Activated CD8-positive, alpha-beta T cell treated with anti-CD3 and anti-CD28 coated beads, Interleukin-2, amount 10 ng/mL, durations not matched to agents 7 days and 5 days (primary cell): Measurements from ENCODE around the gene TPSD1. TPM values are rescaled to one million over a fixed set of nuclear protein-coding genes. Genes with fewer than 3 reads are reported as not detected.
"Not testable (repeated sequence)": the region's sequence is repeated elsewhere in the genome, so short reads cannot be mapped to it uniquely, and the experiment has no call there.

ENCODE experiments used
- ATAC-seq: fragments of 150-1000 bp; cut with Tn5 transposase; one replicate; pipeline ENCODE4 v1.10.0; 2021; ENCODE audit warnings: moderate library complexity
- CTCF ChIA-PET: fragments of 350-600 bp; sonication (Branson Sonifier 250); formaldehyde crosslinking; loops from one replicate; lab custom pipeline; 2021; ENCODE audit warnings: antibody characterized with exemption; lab: Charles Lee
- POLR2A ChIA-PET: fragments of 350-600 bp; sonication (Branson Sonifier 250); formaldehyde crosslinking; loops from one replicate; lab custom pipeline; 2021; ENCODE audit warnings: antibody characterized with exemption; lab: Charles Lee
- DNase-seq: peaks from one replicate; pipeline ENCODE4 v3.0.0-alpha.2; 2020
- H3K27ac Mint-ChIP-seq: one replicate; pipeline ENCODE4 v1.8.0; 2021; ENCODE audit warnings: mild to moderate bottlenecking, mixed read lengths
- H3K27me3 Mint-ChIP-seq: one replicate; pipeline ENCODE4 v1.8.0; 2021; ENCODE audit warnings: low read depth, mixed read lengths
- H3K36me3 Mint-ChIP-seq: one replicate; pipeline ENCODE4 v1.8.0; 2021; ENCODE audit warnings: low read depth, mixed read lengths
- H3K4me1 Mint-ChIP-seq: one replicate; pipeline ENCODE4 v1.8.0; 2021; ENCODE audit warnings: low read depth, mixed read lengths
- H3K4me3 Mint-ChIP-seq: one replicate; pipeline ENCODE4 v1.8.0; 2021; ENCODE audit warnings: mild to moderate bottlenecking, mixed read lengths
- H3K9me3 Mint-ChIP-seq: one replicate; pipeline ENCODE4 v1.8.0; 2022; ENCODE audit warnings: mixed read lengths; ENCODE audit not compliant: insufficient read depth
- total RNA-seq, 2 experiments: library from RNA; stranded (reverse); gene quantifications; one replicate each; pipeline ENCODE4 v1.2.3, GENCODE V29; 2021

The TPSD1 gene
- total RNA-seq, 2 experiments from 2014 or later = not detected

DNA sequence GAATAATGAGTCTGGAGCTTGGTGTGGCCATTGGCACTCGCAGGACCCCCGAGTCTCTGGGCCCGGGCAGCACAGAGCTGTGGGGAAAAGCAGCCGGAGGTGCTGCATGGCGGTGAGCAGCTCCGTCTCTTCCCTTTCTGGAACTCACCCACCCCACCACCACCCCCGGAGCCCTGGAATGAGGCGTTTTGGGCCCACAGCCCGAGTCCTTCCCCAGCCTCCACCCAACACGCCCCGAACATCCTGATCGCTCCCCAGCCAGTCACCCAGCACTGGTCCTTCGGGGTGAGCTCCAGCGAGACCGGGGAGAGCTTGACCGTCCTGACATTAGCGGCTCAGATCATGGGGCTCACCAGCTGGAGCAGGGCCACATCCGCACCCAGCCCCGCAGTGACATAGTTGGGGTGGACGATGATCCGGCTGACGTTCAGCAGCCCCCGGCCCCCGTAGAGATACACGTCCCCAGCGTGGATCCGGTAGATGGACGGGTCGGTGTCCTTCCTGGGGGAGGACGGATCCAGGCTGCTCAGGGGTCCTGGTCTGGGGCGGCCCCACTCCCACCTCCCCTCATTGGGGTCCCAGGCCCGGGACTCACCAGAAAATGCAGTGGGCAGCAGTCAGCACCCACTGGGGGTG lies 6.5 kb downstream of the TPSD1 start:
- Mint-ChIP-seq H3K9me3 (peaks cover 4% of the 10 kb centered on the region), H3K4me1 (peaks cover 5% of the 10 kb centered on the region), H3K36me3 (no peaks in the 10 kb centered on the region), H3K27ac (no peak overlapping the region), H3K4me3 (no peak overlapping the region), H3K27me3 (peaks cover 12% of the 10 kb centered on the region)
- ChIA-PET POLR2A (no interaction called here), CTCF (no interaction called here)
- no peak for ATAC-seq
- no peak for DNase-seq

GRCh38 chr16:1262846-1263221 lies 7.0 kb downstream of the TPSD1 start:
- Mint-ChIP-seq H3K27me3 (peaks cover 12% of the 10 kb centered on the region), H3K36me3 (no peaks in the 10 kb centered on the region), H3K4me1 (peaks cover 5% of the 10 kb centered on the region), H3K4me3 (no peak overlapping the region), H3K9me3 (peaks cover 4% of the 10 kb centered on the region), H3K27ac (no peak overlapping the region)
- POLR2A ChIA-PET = no interaction called here
- no peak for DNase-seq
- no peak for ATAC-seq
- CTCF ChIA-PET = no interaction called here

- no peak for ATAC-seq
- Mint-ChIP-seq H3K36me3 (no peaks in the 10 kb centered on the region), H3K9me3 (peaks cover 4% of the 10 kb centered on the region), H3K27me3 (peaks cover 12% of the 10 kb centered on the region), H3K27ac (no peak overlapping the region), H3K4me3 (no peak overlapping the region), H3K4me1 (peaks cover 5% of the 10 kb centered on the region)
- POLR2A ChIA-PET = no interaction called here
- DNase-seq = no peak
- CTCF ChIA-PET = no interaction called here
Measured at GRCh38 chr16:1263591-1264344, 7.9 kb downstream of the TPSD1 start.

- DNase-seq = no peak
- Mint-ChIP-seq H3K27me3 (peaks cover 7% of the 10 kb centered on the region), H3K36me3 (no peaks in the 10 kb centered on the region), H3K9me3 (peaks cover 4% of the 10 kb centered on the region), H3K4me1 (no peaks in the 10 kb centered on the region), H3K27ac (no peak overlapping the region), H3K4me3 (no peak overlapping the region)
- CTCF ChIA-PET = no interaction called here
- POLR2A ChIA-PET = no interaction called here
- ATAC-seq = no peak
Measured at GRCh38 chr16:1264345-1265089, 8.6 kb downstream of the TPSD1 start.

GRCh38 chr16:1265090-1265630 lies 9.3 kb downstream of the TPSD1 start:
- ChIA-PET CTCF (no interaction called here), POLR2A (no interaction called here)
- Mint-ChIP-seq H3K9me3 (peaks cover 4% of the 10 kb centered on the region), H3K4me1 (no peaks in the 10 kb centered on the region), H3K27ac (no peak overlapping the region), H3K4me3 (no peak overlapping the region), H3K27me3 (peaks cover 9% of the 10 kb centered on the region), H3K36me3 (no peaks in the 10 kb centered on the region)
- DNase-seq (no peak), ATAC-seq (no peak)

GRCh38 chr16:1265826-1266225 lies 10.0 kb downstream of the TPSD1 start:
- H3K36me3 Mint-ChIP-seq = no peaks in the 10 kb centered on the region
- no peak overlapping the region for H3K27ac Mint-ChIP-seq
- ATAC-seq (no peak), DNase-seq (no peak)
- H3K9me3 Mint-ChIP-seq = peaks cover 4% of the 10 kb centered on the region
- POLR2A ChIA-PET = no interaction called here
- CTCF ChIA-PET = no interaction called here
- no peaks in the 10 kb centered on the region for H3K4me1 Mint-ChIP-seq
- H3K4me3 Mint-ChIP-seq = no peak overlapping the region
- H3K27me3 Mint-ChIP-seq = peaks cover 5% of the 10 kb centered on the region

DNA sequence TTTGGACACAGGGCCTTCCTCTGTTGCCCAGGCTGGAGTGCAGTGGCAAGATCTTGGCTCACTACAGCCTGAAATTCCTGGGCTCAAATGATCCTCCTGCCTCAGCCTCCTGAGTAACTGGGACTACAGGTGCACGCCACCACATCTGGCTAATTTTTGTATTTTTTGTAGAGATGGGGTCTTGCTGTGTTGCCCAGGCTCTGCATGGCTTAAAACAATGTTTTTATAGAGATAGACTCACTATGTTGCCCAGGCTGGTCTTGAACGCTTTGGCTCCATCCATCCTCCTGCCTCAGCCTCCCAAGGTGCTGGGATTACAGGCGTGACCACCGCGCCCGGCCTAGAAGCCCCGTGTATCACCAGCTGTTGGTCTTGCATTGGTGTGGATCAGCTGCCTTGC lies 13.5 kb downstream of the TPSD1 start:
- ATAC-seq, POLR2A ChIA-PET, H3K36me3 Mint-ChIP-seq, H3K4me1 Mint-ChIP-seq, DNase-seq, H3K27ac Mint-ChIP-seq, CTCF ChIA-PET, H3K4me3 Mint-ChIP-seq, H3K27me3 Mint-ChIP-seq, H3K9me3 Mint-ChIP-seq: not testable (repeated sequence)

DNA sequence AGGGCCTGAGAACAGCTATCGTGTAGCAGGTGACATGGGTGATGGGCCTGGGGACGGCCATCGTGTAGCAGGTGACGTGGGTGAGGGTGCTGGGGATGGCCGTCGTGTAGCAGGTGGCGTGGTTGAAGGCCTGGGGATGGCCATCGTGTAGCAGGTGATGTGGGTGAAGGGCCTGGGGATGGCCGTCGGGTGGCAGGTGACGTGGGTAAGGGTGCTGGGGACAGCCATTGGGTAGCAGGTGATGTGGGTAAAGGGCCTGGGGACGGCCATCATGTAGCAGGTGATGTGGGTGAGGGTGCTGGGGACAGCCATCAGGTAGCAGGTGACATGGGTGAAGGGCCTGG lies 15.5 kb downstream of the TPSD1 start:
- Mint-ChIP-seq H3K4me3 (no peak overlapping the region), H3K4me1 (no peaks in the 10 kb centered on the region)
- POLR2A ChIA-PET = no interaction called here

DNA sequence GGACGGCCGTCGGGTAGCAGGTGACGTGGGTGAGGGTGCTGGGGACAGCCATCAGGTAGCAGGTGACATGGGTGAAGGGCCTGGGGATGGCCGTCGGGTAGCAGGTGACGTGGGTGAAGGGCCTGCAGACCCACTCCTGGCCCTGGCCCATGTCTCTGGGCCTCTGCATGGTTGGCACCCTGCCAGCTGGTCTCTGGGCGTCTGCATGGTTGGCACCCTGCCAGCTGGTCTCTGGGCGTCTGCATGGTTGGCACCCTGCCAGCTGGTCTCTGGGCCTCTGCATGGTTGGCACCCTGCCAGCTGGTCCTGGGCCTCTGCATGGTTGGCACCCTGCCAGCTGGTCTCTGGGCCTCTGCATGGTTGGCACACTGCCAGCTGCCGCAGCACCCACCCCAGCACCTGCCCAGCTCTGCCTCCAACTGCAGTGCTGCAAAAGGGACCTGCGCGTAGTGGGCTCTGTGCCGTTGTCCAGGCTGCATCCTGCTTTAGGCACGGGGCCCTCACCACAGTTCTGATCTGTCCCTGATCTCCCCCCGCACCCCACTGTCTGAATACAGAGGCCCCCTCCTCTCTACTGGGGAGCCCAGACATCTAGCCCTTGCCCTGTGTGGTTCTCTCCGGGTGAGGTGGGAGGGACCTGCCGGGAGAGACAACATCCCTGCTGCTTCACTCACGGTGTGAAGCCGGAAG lies 16.0 kb downstream of the TPSD1 start:
- H3K27me3 Mint-ChIP-seq, H3K4me1 Mint-ChIP-seq, CTCF ChIA-PET, H3K27ac Mint-ChIP-seq, ATAC-seq, H3K9me3 Mint-ChIP-seq, H3K4me3 Mint-ChIP-seq, H3K36me3 Mint-ChIP-seq, POLR2A ChIA-PET, DNase-seq: not testable (repeated sequence)

More for the DNA sequence above, 15.5 kb downstream of the TPSD1 start:
- H3K36me3 Mint-ChIP-seq = no peaks in the 10 kb centered on the region
- ATAC-seq = no peak
- no peak for DNase-seq
- no peak overlapping the region for H3K27ac Mint-ChIP-seq
- CTCF ChIA-PET = no interaction called here
- no peaks in the 10 kb centered on the region for H3K9me3 Mint-ChIP-seq
- peaks cover 2% of the 10 kb centered on the region for H3K27me3 Mint-ChIP-seq

GRCh38 chr16:1272453-1273198 lies 16.8 kb downstream of the TPSD1 start:
- Mint-ChIP-seq H3K27me3 (peaks cover 2% of the 10 kb centered on the region), H3K36me3 (no peaks in the 10 kb centered on the region), H3K4me1 (no peaks in the 10 kb centered on the region), H3K9me3 (no peaks in the 10 kb centered on the region), H3K27ac (no peak overlapping the region), H3K4me3 (no peak overlapping the region)
- no peak for ATAC-seq
- DNase-seq = no peak
- POLR2A ChIA-PET = no interaction called here
- CTCF ChIA-PET = no interaction called here

DNA sequence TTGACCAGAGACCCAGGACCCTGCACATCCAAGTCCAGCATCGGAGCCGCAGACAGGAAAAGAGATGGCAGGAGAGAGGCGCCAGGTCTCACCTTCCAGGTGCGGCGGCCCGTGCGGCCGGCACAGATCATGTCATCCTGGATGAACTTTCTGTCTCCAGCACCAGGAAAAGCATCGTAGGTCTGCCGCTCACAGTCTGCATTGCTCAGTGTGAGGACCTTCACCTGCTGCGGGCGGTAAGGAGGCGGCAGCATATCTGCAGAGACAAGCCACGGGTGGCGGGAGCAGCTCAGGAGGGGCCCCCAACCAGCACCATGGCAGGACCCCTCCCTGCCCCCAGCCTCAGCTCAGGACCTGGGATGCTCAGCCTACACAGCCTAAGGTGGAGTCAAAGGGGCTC lies 17.9 kb downstream of the TPSD1 start:
- no peaks in the 10 kb centered on the region for H3K4me1 Mint-ChIP-seq
- no peaks in the 10 kb centered on the region for H3K36me3 Mint-ChIP-seq
- no peak for ATAC-seq
- no peak overlapping the region for H3K27ac Mint-ChIP-seq
- DNase-seq = no peak
- no peak overlapping the region for H3K4me3 Mint-ChIP-seq
- ChIA-PET POLR2A (no interaction called here), CTCF (no interaction called here)
- H3K9me3 Mint-ChIP-seq = no peaks in the 10 kb centered on the region
- H3K27me3 Mint-ChIP-seq = peaks cover 2% of the 10 kb centered on the region
